ENCODE measurements around the gene DNASE1L2.
"Not testable (repeated sequence)": the region's sequence is repeated elsewhere in the genome, so short reads cannot be mapped to it uniquely, and the experiment has no call there.

DNASE1L2 gene, protein sequence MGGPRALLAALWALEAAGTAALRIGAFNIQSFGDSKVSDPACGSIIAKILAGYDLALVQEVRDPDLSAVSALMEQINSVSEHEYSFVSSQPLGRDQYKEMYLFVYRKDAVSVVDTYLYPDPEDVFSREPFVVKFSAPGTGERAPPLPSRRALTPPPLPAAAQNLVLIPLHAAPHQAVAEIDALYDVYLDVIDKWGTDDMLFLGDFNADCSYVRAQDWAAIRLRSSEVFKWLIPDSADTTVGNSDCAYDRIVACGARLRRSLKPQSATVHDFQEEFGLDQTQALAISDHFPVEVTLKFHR

DNA sequence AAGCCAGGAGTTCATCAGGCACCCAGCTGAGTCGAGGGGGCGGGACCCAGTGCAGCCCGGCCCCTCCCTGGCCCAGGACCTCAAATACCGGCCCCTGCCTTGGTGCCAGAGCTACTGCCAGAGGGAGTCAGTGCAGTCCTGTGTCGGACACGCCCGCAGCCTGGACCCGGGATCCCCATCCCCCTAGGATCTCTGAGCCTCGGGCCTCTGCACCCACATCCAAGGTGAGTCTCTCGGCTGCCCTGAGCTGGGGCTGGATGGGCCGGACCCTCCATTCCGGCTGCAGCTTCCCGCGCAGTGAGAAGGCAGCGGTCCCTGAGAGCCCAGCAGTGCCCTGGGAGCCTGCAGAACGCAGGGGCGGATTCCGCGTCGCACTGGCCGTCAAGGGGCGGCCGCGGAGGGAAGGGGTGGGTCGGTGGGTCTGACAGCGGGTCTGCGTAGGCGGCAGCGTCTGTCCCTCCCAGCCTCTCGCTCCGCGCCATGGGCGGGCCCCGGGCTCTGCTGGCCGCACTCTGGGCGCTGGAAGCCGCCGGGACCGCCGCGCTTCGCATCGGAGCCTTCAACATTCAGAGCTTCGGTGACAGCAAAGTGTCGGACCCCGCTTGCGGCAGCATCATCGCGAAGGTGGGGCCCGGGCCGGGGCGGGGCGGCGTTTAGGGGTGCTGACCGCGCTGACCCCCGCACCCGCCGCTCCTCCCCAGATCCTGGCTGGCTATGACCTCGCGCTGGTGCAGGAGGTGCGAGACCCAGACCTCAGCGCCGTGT, at the start of gene DNASE1L2:
TSS of gene DNASE1L2 (plus strand) at position 108 of the 765 bp plus-strand sequence. CDS start at position 481, 373 bp downstream.
- no peak for DNase-seq

DNA sequence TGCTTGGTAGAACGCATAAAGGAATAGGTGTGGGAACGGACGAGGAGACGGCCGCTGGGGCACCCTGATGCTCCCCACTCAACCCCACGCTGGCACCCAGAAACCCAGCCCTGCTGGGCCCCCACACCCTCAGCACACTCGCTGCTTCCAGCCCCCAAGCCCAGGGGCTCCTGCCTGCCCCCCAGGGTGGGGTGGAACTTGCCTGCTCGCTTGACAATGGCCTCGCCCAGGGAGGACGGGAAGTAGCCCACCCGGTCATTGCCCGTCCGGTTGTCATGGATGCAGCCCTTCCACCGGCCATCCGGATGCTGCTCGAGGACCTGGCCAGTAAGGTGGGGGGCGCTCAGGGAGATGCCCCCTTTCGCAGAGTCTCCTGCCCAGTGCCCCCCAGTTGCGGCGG, 49.7 kb upstream of the DNASE1L2 start:
- no peak for DNase-seq

DNA sequence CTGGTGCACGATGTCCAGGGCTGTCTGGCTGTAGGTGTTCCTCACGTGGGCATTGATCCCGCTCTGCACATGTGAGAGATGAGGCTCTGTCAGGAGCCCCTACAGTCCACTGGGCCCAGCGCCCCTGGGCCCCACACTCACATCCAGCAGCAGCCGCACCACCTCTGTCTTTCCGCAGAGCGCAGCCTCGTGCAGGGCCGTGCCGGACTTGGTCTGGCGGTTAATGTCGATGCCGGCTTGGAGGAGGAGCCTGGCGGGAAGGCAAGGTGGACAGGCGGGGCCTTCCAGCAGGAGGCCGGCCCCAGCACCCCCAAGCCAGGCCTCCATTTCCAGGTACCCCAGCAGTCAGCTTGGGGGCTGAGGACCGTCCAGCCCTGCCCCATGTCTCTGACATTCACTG, 49.0 kb upstream of the DNASE1L2 start:
- no peak for DNase-seq

DNA sequence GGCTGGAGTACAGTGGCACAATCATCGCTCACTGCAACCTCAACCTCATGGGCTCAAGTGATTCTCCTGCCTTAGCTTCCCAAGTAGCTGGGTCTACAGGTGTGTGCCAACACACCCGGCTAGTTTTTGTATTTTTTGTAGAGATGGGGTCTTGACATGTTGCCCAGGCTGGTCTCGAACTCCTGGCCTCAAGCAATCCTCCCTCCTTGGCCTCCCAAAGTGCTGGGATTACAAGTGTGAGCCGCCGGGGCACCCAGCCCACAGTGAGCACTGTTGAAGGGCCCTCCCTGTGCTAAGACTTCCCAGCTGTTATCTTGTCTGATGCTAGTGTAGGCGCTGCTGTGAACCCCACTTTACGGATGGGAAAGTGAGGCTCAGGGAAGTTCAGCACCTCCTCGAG, 47.8 kb upstream of the DNASE1L2 start:
- DNase-seq = no peak

DNA sequence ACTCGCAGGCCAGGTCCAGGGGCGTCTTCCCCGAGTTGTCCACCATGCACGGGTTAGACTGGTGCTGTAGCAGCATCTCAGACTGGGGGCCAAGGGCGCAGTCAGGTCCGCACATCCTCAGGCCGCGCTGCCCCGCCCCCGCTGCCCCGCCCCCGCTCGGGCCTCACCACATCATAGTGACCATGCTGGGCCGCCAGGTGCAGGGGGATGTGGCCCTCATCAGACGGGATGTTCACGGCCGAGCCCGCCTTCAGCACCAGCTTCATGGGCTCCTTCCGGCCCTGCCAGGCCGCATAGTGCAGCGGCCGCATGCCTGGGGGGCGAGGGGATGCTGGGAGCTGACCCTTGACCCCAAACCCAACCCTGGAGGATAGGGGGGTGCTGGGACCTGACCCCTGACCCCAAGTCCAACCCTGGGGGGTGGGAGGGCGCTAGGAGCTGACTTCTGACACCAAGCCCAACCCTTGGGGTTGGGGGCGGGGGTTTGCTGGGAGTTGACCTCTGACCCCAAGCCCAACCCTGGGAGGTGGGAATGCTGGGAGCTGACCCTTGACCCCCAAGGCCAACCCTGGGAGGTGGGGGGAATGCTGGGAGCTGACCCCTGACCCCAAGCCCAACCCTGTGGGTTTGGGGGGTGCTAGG, 46.9 kb upstream of the DNASE1L2 start:
- no peak for DNase-seq

DNA sequence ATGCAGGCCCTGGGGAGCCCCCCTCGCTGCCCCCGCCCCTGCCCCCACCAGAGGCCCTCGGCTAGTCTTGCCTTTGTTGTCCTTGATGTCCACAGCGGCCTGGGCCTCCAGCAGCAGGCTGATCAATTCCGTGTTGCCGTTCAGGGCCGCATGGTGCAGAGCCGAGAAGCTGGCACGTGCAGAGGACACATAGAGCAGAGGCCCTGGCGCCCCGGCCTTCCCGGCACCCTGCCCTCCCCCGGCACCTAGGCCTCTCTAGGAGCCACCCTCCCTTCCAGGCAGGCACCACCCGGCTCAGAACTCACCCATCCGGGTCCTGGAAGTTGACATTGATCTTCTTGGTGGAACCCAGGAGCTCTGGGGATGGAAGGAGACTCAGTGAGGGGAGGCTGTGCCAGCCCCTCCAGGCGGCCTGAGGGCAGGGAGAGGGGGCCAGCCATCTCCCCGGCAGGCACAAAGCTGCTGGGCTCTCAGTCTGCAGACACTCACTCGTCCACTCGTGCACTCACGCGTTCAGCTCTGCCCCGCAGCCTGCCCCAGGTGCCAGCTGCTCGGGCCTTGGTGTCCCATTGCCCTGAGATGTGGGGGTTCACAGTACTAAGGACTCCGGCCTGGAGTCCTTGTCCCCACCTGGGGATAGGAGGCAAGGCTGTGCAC, 46.1 kb upstream of the DNASE1L2 start:
- DNase-seq = no peak

DNA sequence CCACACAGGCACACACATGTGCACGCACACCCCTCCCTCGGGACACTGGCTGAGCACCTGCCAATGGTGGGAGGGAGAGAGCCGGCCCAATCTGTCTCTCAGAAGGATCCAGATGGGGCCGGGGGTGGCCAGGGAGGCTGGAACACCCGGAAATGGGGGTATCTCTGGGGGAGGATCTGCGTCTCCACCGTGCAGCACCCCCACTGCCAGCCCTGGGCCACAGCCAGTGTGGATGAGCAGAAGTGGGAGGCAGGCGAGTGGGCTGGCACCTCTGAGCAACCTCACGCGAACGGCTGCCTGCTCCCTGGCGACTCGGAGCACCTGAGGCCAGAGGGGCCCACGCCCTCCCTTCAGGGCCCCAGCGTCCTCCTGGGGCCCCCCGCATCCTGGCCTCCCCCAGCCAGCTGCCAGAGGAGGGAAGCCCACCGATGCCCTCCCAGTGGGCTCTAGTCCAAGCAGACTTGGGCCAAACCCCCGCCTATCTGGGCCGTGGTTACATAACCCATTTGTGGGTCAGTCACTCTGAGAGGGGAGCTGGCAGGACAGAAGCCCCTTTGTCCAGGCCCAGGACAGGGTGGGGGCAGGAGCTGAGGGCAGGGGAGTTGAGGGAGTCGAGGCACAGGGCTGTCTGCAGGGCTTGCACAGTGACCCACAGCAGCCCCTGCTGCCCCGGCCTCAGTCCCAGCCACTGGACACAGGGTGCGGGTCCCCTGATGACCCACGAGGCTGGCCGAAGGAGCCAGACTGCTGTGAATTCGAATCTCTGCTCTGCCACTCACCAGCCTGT, 45.4 kb upstream of the DNASE1L2 start:
- DNase-seq = no peak

DNA sequence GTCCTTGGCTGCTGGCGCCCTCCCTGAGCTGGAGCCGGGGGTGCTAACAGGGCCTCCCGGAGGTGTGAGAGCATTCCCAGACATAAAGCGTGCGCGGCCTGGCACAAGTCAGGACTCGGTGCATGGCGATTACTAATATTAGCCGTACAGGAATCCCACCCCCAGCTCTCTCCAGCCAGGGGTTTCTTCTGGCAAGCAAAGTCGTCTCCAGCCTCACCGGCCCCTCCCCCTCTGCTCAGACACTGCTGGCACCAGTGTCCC, 44.9 kb upstream of the DNASE1L2 start:
- no peak for DNase-seq

DNA sequence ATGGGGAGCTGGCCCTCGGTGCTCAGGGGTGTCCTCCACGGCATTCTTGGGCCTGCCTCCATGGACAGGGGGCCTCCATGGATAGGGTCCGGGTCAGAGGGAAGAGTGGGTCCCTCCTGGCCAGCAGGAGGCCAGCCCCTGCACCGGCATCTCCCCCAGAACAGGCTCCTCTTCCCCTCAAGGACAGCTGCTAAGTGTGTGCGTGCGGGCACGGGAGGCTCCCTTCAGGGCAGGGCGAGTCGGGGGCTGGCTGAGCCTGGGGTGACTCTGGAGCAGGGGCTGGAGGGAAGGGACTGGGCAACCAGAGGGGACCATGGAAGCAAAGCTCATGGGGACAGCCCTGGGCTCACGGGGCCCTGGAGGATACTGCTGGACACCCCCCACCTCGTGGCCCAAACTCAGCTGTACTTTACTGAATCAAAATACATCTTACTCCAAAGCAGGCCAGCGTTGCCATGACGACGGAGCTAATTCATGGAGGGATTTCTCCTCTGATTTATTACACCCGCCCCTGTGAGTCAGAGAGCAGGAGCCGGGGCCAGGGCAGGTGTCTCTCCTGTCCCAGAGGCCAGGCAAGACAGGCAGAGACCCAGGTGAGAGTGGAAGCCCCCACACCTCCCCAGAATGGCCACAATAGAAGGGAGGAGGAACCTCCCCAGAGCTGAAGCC, 41.9 kb upstream of the DNASE1L2 start:
- no peak for DNase-seq

DNA sequence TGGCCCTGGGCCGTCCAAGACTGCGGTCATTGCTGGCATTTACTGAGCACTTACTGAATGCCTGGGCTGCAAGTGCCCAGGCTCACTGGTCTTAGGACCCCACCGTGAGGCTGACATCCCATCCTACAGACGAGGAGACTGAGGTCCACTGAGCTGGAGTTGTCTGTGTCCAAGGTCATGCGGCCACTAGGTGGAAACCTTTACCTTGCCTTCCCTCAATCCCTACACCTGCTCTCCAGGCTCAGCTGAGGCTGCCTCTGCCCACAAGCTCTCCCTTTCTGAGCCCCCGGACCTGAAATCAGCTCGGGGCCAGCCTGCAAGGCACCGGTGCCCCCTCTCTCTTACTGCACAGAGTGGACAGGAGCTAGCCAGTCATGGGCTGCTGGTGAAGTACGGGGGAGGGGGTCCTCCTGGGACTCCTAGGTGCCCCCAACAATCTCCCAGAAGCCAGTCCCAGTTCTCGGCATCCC, 41.4 kb upstream of the DNASE1L2 start:
- DNase-seq = no peak

DNA sequence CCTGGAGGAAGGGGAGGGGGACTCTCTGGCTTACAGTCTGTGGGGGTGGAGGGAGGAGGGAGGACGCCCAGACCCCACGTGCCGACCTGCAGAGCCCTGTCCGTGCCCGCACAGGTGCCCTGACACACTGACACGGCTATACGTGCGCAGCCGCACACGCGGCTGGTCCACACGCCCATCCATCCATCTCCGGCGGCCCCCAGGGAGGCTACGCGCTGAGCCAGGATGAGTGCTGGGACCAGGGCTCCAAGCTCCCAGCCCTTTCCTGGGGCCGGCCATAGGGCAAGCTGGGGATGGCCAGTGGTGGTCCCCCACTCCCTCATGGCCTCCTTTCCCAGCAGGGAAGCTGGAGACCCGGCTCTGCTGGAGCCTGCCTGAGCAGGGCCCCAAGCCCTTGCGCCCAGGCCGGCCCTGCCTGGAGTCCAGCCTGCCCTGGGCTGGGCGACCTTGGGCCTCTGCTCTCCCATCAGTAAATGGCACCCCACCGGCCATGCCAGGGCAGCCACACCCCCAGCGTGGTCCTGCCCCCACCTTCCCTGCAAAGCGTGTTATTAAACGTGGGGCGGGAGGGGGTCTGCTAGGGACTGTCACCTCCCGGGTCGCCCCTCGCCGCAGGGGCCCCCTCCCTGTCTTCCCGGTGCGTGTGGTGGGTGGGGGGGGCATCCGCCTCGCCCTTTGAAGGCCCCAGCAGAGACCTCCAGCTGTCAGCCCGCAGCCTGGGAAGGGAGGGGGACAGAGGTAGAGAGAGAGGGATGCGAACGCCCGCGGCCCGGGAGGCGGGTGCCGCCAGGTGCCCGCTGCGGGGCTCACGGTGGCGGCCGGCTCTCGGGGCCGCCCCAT, 40.7 kb upstream of the DNASE1L2 start:
- no peak for DNase-seq

DNA sequence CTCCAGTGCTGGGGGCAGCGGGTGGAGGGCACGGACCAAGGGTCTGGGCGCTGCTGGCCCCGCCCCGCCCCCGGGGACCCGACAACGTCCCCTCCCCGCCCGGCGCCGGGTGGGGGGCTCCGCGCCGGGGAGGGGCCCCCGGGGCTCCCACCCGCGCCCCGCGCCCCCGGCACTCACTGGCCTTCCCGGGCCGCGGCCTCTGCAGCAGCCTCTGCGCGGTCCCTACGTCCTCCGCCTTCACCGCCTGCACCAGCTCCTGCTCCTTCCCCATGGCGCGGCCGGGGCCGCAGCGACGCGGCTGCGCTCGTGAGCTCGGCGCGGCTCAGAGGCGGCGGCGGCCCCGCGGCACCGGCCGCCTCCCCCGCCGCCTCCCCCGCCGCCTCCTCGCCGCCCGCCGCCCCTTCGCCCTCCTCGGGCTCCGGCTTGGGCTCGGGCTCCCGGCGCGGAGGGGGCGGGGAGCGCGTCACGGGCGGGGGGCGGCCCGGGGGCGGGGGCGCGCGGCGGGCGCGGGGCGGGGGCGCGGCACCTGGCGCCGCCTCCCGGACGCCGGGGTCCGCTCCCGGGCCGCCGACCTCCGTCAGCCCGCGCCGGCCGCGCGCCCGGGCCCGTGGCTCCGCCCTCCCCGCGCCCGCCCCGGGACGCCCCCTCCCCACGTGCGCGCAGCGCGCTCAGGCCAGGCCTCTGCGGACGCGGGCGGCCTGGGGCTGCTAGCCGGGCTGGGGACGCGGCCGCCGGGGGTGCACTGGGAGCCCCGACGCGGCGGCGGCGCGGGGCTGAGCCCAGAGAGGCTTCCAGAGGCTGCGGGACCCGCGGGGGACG, 39.9 kb upstream of the DNASE1L2 start, which contains the start of gene CASKIN1:
TSS of gene CASKIN1 (minus strand) at position 444 of the 819 bp plus-strand sequence. CDS start at position 271, 173 bp downstream.
- DNase-seq = no peak

DNA sequence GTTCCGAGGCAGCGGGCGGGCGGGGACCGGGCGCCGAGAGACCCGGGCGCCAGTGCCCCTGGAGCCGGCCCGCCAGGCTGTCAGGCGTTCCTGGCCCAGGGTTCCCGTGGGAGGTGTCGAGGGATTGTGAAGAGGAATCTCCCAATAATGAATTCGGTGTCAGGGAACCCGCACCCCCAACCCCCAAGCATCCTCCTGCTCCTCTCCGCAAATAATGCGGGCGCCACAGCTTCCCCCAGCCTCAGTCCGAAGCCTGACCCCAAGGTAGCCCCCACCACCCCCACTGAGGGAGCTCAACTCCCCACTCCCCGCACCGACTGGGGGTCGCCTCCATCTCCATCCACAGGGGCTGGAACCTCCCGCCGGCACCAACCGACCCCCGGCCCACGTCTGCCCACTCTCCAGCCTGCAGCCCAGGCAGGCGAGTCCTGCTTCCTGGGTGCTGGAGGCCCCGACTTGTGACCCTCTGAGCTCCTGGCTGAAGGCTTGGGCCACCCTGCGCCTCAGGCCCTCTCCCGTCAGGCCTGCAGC, 39.2 kb upstream of the DNASE1L2 start:
- DNase-seq = no peak

DNA sequence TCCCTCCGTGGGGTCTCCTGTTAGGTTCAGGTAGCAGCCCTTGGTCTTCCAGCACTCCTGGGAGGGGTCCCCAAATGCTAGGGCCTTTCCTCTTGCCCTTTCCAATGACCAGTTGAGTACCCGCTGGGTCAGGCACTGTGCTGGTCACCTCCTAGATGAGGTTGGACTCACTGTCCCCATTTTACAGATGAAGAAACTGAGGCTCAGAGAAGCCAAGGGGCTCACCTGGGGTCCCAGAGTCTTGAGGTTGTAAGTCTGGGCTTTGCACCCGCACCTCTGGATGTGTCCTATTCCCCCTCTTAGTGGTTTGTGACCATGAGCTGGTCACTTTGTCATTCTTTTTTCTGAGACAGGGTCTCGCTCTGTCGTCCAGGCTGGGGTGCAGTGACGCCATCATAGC, 38.5 kb upstream of the DNASE1L2 start:
- no peak for DNase-seq

DNA sequence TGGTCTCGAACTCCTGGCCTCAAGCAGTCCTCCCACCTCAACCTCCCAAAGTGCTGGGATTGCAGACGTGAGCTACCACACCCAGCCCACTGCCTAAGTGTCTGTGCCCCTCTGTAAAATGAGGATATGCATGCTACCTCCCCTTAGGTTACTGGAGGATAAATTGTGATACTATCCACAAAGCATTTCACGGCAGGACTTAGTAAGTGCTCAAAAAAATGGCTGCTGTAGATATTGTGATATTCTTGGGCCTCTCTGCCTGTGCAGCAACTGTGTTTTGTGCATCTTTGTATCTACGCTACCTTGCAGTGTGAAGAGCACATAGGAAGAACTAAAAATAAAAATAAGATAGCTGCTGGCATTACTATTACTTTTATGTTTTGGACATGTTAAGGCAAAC, 38.0 kb upstream of the DNASE1L2 start:
- DNase-seq = no peak

DNA sequence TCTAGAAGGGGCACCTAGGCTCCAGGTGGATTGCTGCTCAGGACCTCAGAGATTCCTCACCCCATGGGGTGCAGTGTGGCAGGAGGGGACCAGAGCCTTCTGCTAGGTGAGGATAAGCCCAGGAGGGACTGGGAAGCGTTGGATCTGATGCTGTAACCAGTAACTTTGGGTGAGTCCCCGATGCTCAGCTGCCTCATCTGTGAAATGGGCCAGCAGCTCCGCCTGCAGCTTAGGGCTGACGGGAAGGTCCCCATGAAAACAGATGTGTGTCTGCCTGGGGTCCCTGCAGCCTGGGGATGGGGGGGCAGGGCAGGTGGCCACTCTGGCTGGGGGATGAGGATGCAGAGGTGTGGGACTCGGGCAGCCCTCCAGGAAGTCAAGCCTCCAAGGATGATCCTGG, 37.1 kb upstream of the DNASE1L2 start:
- DNase-seq = no peak

DNA sequence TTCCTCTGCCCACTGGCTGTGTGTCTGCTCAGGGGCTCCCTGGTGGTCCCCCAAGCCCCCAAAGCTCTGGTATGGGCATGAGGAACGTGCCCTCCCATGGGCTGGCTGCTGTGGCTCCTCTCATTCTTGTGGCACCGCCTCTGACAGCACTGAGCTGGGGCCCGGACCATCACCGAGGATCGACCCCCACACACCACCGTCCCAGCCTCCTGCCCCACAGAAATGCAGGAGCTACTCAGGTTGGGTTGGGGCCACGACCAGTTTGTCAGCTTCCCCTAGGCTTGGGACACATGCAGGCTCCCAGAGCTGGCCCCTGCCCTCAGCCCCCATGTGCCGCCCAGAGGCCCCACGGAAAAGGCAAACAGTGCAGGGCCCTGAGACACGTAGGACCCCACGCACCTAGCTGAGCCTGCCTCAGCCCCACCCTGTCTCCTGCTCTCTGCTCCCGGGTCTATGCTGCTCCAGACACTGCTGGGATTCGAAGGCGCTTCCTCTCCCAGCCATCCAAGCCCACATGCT, 36.6 kb upstream of the DNASE1L2 start:
- no peak for DNase-seq

DNA sequence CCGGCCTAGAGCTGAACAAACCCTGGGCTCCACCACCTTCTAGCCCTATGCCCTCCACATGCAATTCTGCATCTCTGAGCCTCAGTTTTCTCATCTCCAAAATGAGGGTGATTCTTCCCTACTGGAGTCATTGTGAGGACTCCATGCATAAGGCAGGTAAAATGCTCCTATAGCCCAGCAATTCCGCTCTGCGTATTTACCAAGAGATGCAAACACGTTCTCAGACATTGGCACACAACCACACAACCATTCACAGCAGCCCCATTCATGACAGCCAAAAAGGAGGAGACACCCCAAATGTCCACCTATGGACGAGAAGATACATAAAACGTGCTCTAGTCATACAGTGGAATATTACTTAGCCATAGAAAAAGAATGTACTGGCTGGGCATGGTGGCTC, 35.9 kb upstream of the DNASE1L2 start:
- DNase-seq = no peak

DNA sequence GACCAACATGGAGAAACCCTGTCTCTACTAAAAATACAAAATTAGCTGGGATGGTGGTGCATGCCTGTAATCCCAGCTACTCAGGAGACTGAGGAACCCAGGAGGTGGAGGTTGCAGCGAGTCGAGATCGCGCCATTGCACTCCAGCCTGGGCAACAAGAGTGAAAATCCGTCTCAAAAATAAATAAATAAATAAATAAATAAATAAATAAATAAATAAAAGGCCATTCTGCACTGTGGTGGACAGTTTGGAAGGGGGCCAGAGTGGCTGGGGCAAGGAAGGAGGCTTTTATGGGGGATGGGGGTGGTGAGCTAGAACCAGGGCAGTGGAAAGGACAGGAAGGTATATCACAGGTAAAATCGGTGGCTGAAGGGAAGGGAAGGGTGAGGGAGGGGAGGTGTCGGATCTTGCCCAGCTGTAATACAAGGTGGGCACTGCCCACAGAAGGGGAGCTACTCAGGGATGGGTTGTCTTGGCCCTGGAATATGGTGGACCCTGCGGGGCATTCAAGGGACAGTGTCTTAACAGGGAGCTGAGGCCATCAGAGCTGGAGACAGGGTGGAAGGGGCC, 33.0 kb upstream of the DNASE1L2 start:
- DNase-seq = not testable (repeated sequence)

All from NK-92 treated with Interleukin-12 subunit alpha and Interleukin-12 subunit beta, amount 100 ng/mL, for 24 hours (cell line).